Limb (tissue), 2 donors: ENCODE measurements around the gene ANO7.

Experiments
- DNase-seq, 2 donors: peaks; one replicate each; pipeline ENCODE4 v3.0.0-alpha.2; 2016; ENCODE audit errors: extremely low spot score in 2 of 2

The ANO7 gene

GRCh38 chr2:241225983-241226382, 37.5 kb downstream of the ANO7 start:
- no peak for DNase-seq

- no peak for DNase-seq
Observed at GRCh38 chr2:241226723-241227572, 38.5 kb downstream of the ANO7 start.

- DNase-seq = no peak
Observed at GRCh38 chr2:241227594-241227993, 39.1 kb downstream of the ANO7 start.

- no peak for DNase-seq
Observed at GRCh38 chr2:241228081-241228859, 39.8 kb downstream of the ANO7 start.

- DNase-seq = no peak
Observed at GRCh38 chr2:241228860-241229516, 40.5 kb downstream of the ANO7 start.

GRCh38 chr2:241229563-241230401, 41.3 kb downstream of the ANO7 start:
- no peak for DNase-seq

- no peak for DNase-seq
Observed at GRCh38 chr2:241230435-241230834, 42.0 kb downstream of the ANO7 start.

DNA sequence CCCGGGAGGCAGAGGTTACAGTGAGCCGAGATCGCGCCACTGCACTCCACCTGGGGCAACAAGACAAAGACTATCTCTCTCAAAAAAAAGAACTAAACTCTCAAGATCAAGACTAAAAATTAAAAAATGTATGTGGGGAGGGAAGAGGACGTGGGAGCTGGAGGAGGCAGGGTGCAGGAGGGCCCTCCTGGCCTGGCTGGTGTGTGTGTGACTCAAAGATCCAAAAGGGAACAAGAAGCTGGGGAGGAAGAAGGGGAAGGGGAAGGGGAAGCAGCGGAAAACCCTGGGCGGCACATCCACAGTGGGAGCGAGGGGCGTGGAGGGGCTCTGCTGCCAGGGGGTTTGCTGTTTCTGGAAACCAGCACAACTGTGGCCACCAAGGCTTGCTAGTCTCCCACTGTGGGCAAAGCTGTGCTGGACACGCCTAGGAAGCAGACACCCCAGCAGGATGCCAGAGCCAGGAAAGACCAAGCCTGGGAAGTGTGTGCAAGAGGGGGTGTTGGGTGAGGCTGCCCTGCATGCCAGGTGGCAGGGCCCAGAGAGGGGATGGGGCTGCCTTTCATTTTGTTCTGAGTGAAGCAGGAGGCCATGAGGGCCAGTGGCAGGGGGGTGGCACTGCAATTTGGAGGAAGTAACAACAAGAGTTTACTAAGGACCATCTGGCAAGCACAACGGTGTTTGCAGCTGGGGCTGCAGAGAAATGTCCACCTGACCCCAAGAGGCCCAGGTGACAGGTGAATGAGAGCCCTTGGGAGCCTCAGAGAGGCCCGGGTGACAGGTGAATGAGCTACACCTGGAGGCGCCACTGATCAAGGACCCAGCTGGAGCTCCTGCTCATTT, 44.5 kb downstream of the ANO7 start:
- no peak for DNase-seq

GRCh38 chr2:241234066-241234790, 45.8 kb downstream of the ANO7 start:
- no peak for DNase-seq

DNA sequence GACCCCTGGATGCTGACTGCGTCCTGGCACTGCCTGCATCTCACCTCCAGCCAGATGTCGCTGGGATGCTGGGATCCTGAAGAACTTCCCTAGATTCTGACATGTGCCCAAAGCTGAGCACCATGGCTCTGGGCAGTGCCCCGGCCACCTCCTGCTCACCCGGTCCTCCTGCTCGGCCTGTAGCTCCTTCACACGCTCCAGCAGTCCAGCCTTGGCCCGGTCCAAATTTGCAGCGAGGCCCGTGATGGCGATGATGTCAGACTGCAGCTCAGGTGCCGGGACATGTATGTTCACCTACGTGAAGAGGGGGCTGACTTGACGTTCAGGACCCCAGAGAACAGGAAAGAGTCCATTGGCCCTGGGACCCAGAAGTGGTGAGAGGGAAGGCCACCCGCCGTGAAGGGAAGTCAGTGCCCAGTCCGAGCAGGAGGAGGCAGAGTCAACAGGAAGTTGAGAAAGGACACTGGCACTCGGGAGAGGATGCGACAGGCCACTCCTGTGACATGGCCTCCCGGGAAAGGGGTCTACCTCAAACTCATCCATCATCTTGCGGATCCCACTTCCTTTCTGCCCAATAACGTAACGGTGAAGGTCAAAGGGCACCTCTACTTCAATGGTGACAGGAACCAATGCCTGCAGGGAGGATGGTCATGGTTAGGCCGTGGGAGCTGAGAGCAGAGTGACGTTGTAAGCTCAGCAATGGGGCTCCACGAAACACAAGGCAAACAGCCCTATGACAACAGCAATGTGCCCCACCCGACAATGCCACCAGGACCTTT, 46.7 kb downstream of the ANO7 start:
- no peak for DNase-seq

DNA sequence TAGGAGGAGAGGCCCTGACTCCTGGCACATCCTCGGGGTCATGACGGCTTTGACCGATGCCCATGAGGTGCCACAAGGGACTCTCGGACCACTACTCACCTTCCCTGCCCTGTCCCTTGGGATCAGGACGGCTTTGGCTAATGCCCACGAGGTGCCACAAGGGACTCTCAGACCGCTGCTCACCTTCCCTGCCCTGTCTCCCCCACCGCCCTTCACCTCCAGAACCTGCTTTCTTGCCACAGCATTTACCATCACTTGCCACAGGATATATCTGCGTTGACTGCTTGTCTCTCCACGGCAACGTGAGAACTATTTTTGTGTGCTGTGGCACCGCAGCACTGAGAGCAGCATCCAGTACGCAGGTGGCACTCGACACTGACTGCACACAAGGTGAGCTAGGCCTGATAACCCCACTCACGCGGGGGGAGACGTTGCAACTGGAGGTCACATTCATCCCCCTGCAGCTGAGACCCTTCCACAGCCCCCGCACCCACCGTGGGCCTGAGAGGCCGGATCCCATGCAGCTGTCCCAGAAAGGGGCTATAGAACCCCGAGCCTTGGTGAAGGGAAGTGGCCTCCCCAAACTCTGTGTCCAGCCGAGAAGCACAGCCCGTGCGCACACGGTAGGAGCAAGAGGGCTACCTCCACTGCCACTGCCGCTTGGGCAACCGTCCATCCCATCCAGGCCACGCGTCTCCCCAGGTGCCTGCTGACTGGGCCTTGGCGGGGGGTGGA, 47.5 kb downstream of the ANO7 start:
- no peak for DNase-seq

- no peak for DNase-seq
Observed at GRCh38 chr2:241237047-241237446, 48.6 kb downstream of the ANO7 start.

GRCh38 chr2:241237949-241238371, 49.5 kb downstream of the ANO7 start:
- no peak for DNase-seq

DNA sequence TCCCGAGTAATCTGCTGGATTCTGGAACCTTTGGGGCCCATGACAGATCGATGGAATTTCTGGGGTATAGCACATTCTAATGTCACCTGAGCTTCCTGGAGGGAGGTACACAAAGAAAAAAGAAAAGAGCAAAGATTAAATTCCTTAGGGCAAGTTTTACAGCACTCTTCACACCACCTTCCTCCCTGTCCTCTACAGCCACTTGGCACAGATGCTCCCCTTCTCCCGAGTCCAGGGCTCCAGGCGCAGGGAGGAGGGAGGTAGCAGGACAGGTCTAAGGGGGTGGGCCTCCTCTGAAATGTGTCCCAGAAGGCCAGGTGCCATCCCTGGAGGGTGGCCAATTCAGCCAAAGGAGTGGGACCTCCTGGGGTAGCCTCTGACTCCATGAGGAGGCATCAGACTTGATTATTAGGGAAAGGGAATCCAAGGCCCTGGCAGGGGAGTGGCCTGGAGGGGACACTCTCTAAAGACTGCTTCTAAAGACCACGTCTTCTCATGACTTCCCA, 50.3 kb downstream of the ANO7 start:
- DNase-seq = no peak

DNA sequence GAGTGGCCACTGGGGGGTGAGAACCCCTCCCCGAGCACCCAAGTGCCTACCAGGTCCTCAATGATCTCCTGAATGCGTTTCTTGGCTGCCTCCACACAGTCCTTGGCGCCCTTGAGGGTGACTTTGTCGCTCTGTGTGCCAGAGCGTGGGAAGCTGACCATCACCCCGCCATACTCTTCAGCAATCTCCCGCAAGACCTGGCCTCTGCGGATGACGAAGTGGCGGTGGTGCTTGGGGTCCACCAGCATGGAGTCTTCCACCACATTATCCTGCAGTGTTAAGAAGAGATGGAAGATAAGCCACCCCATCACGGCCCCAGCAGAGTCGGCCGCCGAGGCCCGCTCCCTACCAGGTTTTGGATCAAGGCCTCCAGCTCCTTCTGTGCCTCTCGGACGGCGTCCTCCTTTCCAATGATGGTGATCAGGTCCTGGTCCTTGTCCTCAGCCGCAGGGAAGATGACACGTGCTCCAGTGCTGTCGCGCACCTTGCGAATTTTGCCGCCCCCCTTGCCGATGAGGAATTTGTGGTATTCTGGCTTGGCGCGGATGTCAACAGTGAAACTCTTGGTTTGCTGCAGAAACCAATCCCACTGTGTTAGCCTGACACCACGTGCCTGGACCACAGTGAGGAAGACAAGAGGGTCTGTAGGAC, 51.2 kb downstream of the ANO7 start:
- no peak for DNase-seq

GRCh38 chr2:241240320-241241004, 52.0 kb downstream of the ANO7 start:
- DNase-seq = no peak

GRCh38 chr2:241241669-241242068, 53.2 kb downstream of the ANO7 start:
- no peak for DNase-seq
